IMR-90 (cell line): ENCODE data around the gene PRPF6. TPM values are rescaled to one million over a fixed set of nuclear protein-coding genes. Genes with fewer than 3 reads are reported as not detected.

ENCODE experiments used
- ATAC-seq: fragments of 200-7000 bp; cut with Tn5 transposase; 2 replicates; pipeline ENCODE4 v1.9.1; 2020; ENCODE audit warnings: low read depth, mild to moderate bottlenecking, moderate library complexity
- BruUV-seq: library from RNA; stranded (reverse); fragments of 400-500 nt; replicated peaks from 2 replicates; lab custom pipeline; 2021; lab: Mats Ljungman, UMichigan
- CTCF ChIA-PET: fragments of 300-600 bp; formaldehyde crosslinking; extraction: SDS; loops from one replicate; lab custom pipeline; 2021; ENCODE audit warnings: antibody characterized with exemption; lab: Yijun Ruan, JAX
- POLR2A ChIA-PET: fragments of 300-600 bp; sonication (Branson Sonifier 250); formaldehyde crosslinking; loops from one replicate; lab custom pipeline; 2022; ENCODE audit warnings: antibody characterized with exemption; ENCODE audit not compliant: unreplicated experiment; lab: Charles Lee
- DNase-seq: peaks from one replicate; pipeline ENCODE4 v3.0.0; 2013
- H2AFZ ChIP-seq: replicated peaks from 2 replicates; pipeline ENCODE3; 2013; ENCODE audit warnings: low read length, mild to moderate bottlenecking; ENCODE audit not compliant: poor library complexity
- H2AK5ac ChIP-seq: 2 replicates; pipeline ENCODE4 v1.6.1; 2013; ENCODE audit warnings: low read depth, low read length, inconsistent platforms
- H2AK9ac ChIP-seq: replicated peaks from 2 replicates; pipeline ENCODE3; 2013; ENCODE audit warnings: mild to moderate bottlenecking, low read depth, low read length, moderate library complexity; ENCODE audit not compliant: poor library complexity
- H2BK120ac ChIP-seq: 2 replicates; pipeline ENCODE4 v1.6.1; 2013; ENCODE audit warnings: low read depth, low read length, inconsistent platforms
- H2BK15ac ChIP-seq: 3 replicates; pipeline ENCODE4 v1.6.1; 2013; ENCODE audit warnings: low read depth, low read length, inconsistent platforms
- H2BK20ac ChIP-seq: 2 replicates; pipeline ENCODE4 v1.6.1; 2013; ENCODE audit warnings: low read depth, mild to moderate bottlenecking, inconsistent platforms, low read length, moderate library complexity
- H2BK5ac ChIP-seq: 2 replicates; pipeline ENCODE4 v1.6.1; 2013; ENCODE audit warnings: mild to moderate bottlenecking, low read depth, low read length, inconsistent platforms; ENCODE audit not compliant: poor library complexity, severe bottlenecking
- H3K14ac ChIP-seq: replicated peaks from 2 replicates; pipeline ENCODE4 v1.6.1; 2013; ENCODE audit warnings: low read depth, low read length, inconsistent platforms
- H3K18ac ChIP-seq: 2 replicates; pipeline ENCODE4 v1.6.1; 2013; ENCODE audit warnings: low read depth, low read length, control low read depth
- H3K23ac ChIP-seq: 2 replicates; pipeline ENCODE4 v1.6.1; 2013; ENCODE audit warnings: low read depth, low read length, inconsistent platforms
- H3K27ac ChIP-seq: 2 replicates; pipeline ENCODE4 v1.5.1; 2013; ENCODE audit warnings: mild to moderate bottlenecking, control low read depth, low read length; ENCODE audit not compliant: insufficient read depth
- H3K27me3 ChIP-seq: 2 replicates; pipeline ENCODE4 v1.6.1; 2013; ENCODE audit warnings: low read length; ENCODE audit not compliant: control insufficient read depth, insufficient read depth
- H3K36me3 ChIP-seq: 2 replicates; pipeline ENCODE4 v1.6.1; 2013; ENCODE audit warnings: low read length, mixed read lengths; ENCODE audit not compliant: control insufficient read depth, insufficient read depth
- H3K4ac ChIP-seq: 2 replicates; pipeline ENCODE4 v1.6.1; 2013; ENCODE audit warnings: low read depth, low read length, inconsistent platforms
- H3K4me1 ChIP-seq: 2 replicates; pipeline ENCODE4 v1.6.1; 2013; ENCODE audit warnings: low read length, mixed read lengths; ENCODE audit not compliant: control insufficient read depth, insufficient read depth
- H3K4me2 ChIP-seq: 2 replicates; pipeline ENCODE4 v1.6.1; 2013; ENCODE audit warnings: low read depth, mild to moderate bottlenecking, control low read depth, low read length, moderate library complexity
- H3K4me3 ChIP-seq: 2 replicates; pipeline ENCODE4 v1.5.1; 2013; ENCODE audit warnings: low read depth, mild to moderate bottlenecking, control low read depth, low read length, moderate library complexity; ENCODE audit not compliant: insufficient read depth
- H3K56ac ChIP-seq: 2 replicates; pipeline ENCODE4 v1.6.1; 2013; ENCODE audit warnings: low read length, inconsistent platforms; ENCODE audit not compliant: insufficient read depth; ENCODE audit errors: extremely low read depth
- H3K79me1 ChIP-seq, 2 experiments: 2 replicates each; pipeline ENCODE4 v1.6.1; 2013; ENCODE audit warnings: low read length in 2 of 2, inconsistent platforms in 1 of 2, low read depth in 1 of 2
- H3K9ac ChIP-seq: 2 replicates; pipeline ENCODE4 v1.6.1; 2013; ENCODE audit warnings: low read depth, low read length, control low read depth
- H3K9me1 ChIP-seq: 2 replicates; pipeline ENCODE4 v1.6.1; 2013; ENCODE audit warnings: low read length, inconsistent platforms; ENCODE audit not compliant: insufficient read depth
- H3K9me3 ChIP-seq: 2 replicates; pipeline ENCODE4 v1.6.1; 2013; ENCODE audit warnings: low read length; ENCODE audit not compliant: control insufficient read depth, insufficient read depth
- H4K20me1 ChIP-seq: 2 replicates; pipeline ENCODE4 v1.6.1; 2013; ENCODE audit warnings: low read length, inconsistent platforms; ENCODE audit not compliant: insufficient read depth
- H4K5ac ChIP-seq: 2 replicates; pipeline ENCODE4 v1.6.1; 2013; ENCODE audit warnings: mild to moderate bottlenecking, low read depth, low read length, control low read depth
- H4K8ac ChIP-seq, 2 experiments: 2 replicates each; pipeline ENCODE4 v1.6.1; 2013; ENCODE audit warnings: low read depth in 2 of 2, low read length in 2 of 2, control low read depth in 1 of 2, inconsistent platforms in 1 of 2
- H4K91ac ChIP-seq: 2 replicates; pipeline ENCODE4 v1.6.1; 2013; ENCODE audit warnings: low read depth, low read length, inconsistent platforms; ENCODE audit not compliant: insufficient read depth
- ELK1 ChIP-seq: fragments of 150-350 bp; IDR thresholded peaks from 2 replicates; pipeline ENCODE4 v1.6.1; 2016; ENCODE audit warnings: low read depth, mild to moderate bottlenecking, low read length, moderate library complexity, borderline replicate concordance
- MAZ ChIP-seq: IDR thresholded peaks from 2 replicates; pipeline ENCODE4 v1.6.1; 2012; ENCODE audit warnings: low read depth, mild to moderate bottlenecking, low read length, improper control_type of control experiment, moderate library complexity, borderline replicate concordance
- MXI1 ChIP-seq: IDR thresholded peaks from 2 replicates; pipeline ENCODE4 v1.6.1; 2012; ENCODE audit warnings: low read depth, mild to moderate bottlenecking, low read length, moderate library complexity, borderline replicate concordance
- WGBS, 2 experiments: methylation state at CpG; one replicate each; pipeline versions ENCODE4 v1.1.5 to v1.1.7; 2013; ENCODE audit warnings: missing lambda C conversion rate in 2 of 2; ENCODE audit not compliant: insufficient read length in 1 of 2; ENCODE audit errors: extremely low coverage in 2 of 2; 5-methylcytosine and 5-hydroxymethylcytosine counted together
- dilution Hi-C: fragments of 300-500 bp; cut with HindIII; formaldehyde crosslinking; loops from one replicate; pipeline ENCODE4 v1.14.3; 2018; ENCODE audit warnings: low sequenced_read_pairs; ENCODE audit not compliant: unreplicated experiment
- in situ Hi-C: fragments of 300-500 bp; cut with MboI; formaldehyde crosslinking; loops from 3 replicates; pipeline ENCODE4 v1.14.3; 2019; ENCODE audit warnings: low sequenced_read_pairs, inconsistent platforms, mixed read lengths
- intact Hi-C: fragments of 100-400 bp; cut with micrococcal nuclease; formaldehyde crosslinking; loops from 2 replicates; pipeline ENCODE4 v1.10.0; 2022
- polyA plus RNA-seq, 3 experiments: library from polyadenylated mRNA; depleted of rRNA; stranded (reverse); fragments of >200 nt; gene quantifications; 2 replicates each; pipeline ENCODE4 v1.2.3, GENCODE V29; 2012; ENCODE audit warnings: low replicate concordance in 1 of 3
- total RNA-seq: library from RNA; depleted of rRNA; stranded (reverse); fragments of >200 nt; gene quantifications from 2 replicates; pipeline ENCODE4 v1.2.3, GENCODE V29; 2012

The PRPF6 gene
- total and polyA plus RNA-seq, 2 of the 4 experiments (the other 2 are of a cell fraction), result 43.5 to 71.3 TPM

- TF ChIP-seq ELK1, result no peak
Observed at GRCh38 chr20:64065062-64065973, 84.4 kb downstream of the PRPF6 start (continued).

DNA sequence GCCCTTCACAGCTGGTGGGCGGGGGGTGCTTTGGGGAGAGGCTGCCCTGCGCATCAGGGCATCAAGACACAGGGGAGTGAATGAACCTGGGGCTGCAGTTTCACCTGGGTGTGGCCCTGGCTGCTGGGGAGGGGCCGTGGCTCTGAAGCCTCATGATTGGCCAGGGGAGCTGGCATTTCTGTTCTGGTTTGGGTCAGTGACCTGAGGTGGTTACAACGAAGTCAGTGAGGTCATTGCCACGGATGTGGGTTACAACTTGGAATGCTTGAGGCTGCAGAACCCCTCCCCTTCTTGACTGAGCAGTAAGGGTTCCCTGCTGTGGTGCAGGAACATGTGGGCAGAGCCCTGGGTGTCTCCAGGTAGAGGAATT lies 85.0 kb downstream of the PRPF6 start:
- Histone ChIP-seq H4K91ac (no peak overlapping the region), H2BK15ac (0 out of 3 replicates have a peak overlapping the region, but pooled peaks have one; percentile 40), H3K18ac (no peak overlapping the region), H3K4ac (peak overlapping the region; percentile 23; the same call in 1 of the 2 replicates), H3K9ac (no peak overlapping the region), H2AFZ (peak overlapping the region; percentile 65), H3K23ac (no peak overlapping the region), H2BK120ac (peak overlapping the region; percentile 52), H2AK5ac (peak overlapping the region; percentile 78), H3K27me3 (no peaks in the 10 kb centered on the region), H4K8ac (peak overlapping the region in 1 of 2 experiments; percentile 37; a peak in 1 of 4 replicates), H3K79me1 (peaks cover 10 to 38% of the 10 kb centered on the region in 2 experiments; a peak in 3 of 4 replicates), H2AK9ac (peak overlapping the region; percentile 81), H2BK20ac (peak overlapping the region; percentile 26; the same call in 1 of the 2 replicates), H3K36me3 (peaks cover 4% of the 10 kb centered on the region; the same call in 1 of the 2 replicates), H3K4me2 (no peak overlapping the region; the same call in 1 of the 2 replicates), H2BK5ac (no peak overlapping the region), H3K9me3 (no peaks in the 10 kb centered on the region), H3K9me1 (peaks cover 19% of the 10 kb centered on the region), H3K56ac (no peak overlapping the region), H3K14ac (peak overlapping the region; percentile 37; the same call in 1 of the 2 replicates), H3K4me1 (peaks cover 27% of the 10 kb centered on the region), H3K27ac (no peak overlapping the region; the same call in 1 of the 2 replicates), H4K5ac (no peak overlapping the region), H3K4me3 (no peak overlapping the region), H4K20me1 (peaks cover 15% of the 10 kb centered on the region)
- TF ChIP-seq MAZ (peak; percentile 26; the same call in 1 of the 2 replicates), MXI1 (no peak)
- 90% methylated on average over 2 of the region's 5 CpGs; no CpG with 5 or more reads in 1 of the 2 experiments for WGBS, 2 experiments
- intact Hi-C loops, result no loop called here
- no peak for ATAC-seq
- POLR2A ChIA-PET, result no interaction called here
- dilution Hi-C loops, result no loop called here
- DNase-seq, result peak; percentile 78
- no TSS peak for BruUV-seq
- in situ Hi-C loops, result no loop called here
- CTCF ChIA-PET, result no interaction called here
